ENCODE results near the gene TSPAN17.

The TSPAN17 gene

GRCh38 chr5:176642675-176643490 is 4.4 kb upstream of the TSPAN17 start:
- FAIRE-seq (no peak), DNase-seq (ENCODE audit: insufficient read length, low spot score) (no peak)
- TF ChIP-seq, protein P1, sequence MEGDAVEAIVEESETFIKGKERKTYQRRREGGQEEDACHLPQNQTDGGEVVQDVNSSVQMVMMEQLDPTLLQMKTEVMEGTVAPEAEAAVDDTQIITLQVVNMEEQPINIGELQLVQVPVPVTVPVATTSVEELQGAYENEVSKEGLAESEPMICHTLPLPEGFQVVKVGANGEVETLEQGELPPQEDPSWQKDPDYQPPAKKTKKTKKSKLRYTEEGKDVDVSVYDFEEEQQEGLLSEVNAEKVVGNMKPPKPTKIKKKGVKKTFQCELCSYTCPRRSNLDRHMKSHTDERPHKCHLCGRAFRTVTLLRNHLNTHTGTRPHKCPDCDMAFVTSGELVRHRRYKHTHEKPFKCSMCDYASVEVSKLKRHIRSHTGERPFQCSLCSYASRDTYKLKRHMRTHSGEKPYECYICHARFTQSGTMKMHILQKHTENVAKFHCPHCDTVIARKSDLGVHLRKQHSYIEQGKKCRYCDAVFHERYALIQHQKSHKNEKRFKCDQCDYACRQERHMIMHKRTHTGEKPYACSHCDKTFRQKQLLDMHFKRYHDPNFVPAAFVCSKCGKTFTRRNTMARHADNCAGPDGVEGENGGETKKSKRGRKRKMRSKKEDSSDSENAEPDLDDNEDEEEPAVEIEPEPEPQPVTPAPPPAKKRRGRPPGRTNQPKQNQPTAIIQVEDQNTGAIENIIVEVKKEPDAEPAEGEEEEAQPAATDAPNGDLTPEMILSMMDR (IDR thresholded peaks at IDR 0.05; ENCODE audit: insufficient read depth, missing control alignments): no peak

- no peak for DNase-seq (ENCODE audit: insufficient read length, low spot score)
- FAIRE-seq: no peak
- TF ChIP-seq, protein P1 (IDR thresholded peaks at IDR 0.05; ENCODE audit: insufficient read depth, missing control alignments): no peak
Observed at GRCh38 chr5:176643491-176644219, 3.6 kb upstream of the TSPAN17 start.

GRCh38 chr5:176644294-176644693 is 3.0 kb upstream of the TSPAN17 start:
- no peak for DNase-seq (ENCODE audit: insufficient read length, low spot score)
- TF ChIP-seq, protein P1 (IDR thresholded peaks at IDR 0.05; ENCODE audit: insufficient read depth, missing control alignments): no peak
- no peak for FAIRE-seq

GRCh38 chr5:176644878-176645670 is 2.2 kb upstream of the TSPAN17 start:
- TF ChIP-seq, protein P1 (IDR thresholded peaks at IDR 0.05; ENCODE audit: insufficient read depth, missing control alignments): no peak
- FAIRE-seq (no peak), DNase-seq (ENCODE audit: insufficient read length, low spot score) (no peak)

- FAIRE-seq (no peak), DNase-seq (ENCODE audit: insufficient read length, low spot score) (no peak)
- TF ChIP-seq, protein P1 (IDR thresholded peaks at IDR 0.05; ENCODE audit: insufficient read depth, missing control alignments): no peak
Observed at GRCh38 chr5:176646049-176646706, 1.1 kb upstream of the TSPAN17 start.

GRCh38 chr5:176646707-176647029 is 616 bp upstream of the TSPAN17 start:
- FAIRE-seq (no peak), DNase-seq (ENCODE audit: insufficient read length, low spot score) (no peak)
- TF ChIP-seq, protein P1 (IDR thresholded peaks at IDR 0.05; ENCODE audit: insufficient read depth, missing control alignments): no peak
